Cardiac fibroblast (primary cell): ENCODE data around the gene SRC.

Experiments
- DNase-seq, 2 donors: peaks; one replicate each; pipeline versions ENCODE4 v3.0.0 to v3.0.0-alpha.2; 2010; ENCODE audit warnings: low read depth in 2 of 2
- H3K4me3 ChIP-seq, 2 donors: replicated peaks in 1 of 2; 1 replicate in 1 of 2; 2 replicates in 1 of 2; pipeline ENCODE4 v1.5.1; 2011; ENCODE audit warnings: low read depth in 2 of 2, low read length in 2 of 2, mild to moderate bottlenecking in 2 of 2, moderate library complexity in 1 of 2
- TF ChIP-seq, protein P1 (sequence below): IDR thresholded peaks from one replicate; pipeline ENCODE4 v1.5.1; 2011; ENCODE audit warnings: low read depth, mild to moderate bottlenecking, low read length, inconsistent platforms

The SRC gene

GRCh38 chr20:37401282-37401929, 55.5 kb downstream of the SRC start:
- DNase-seq: no peak
- no peak overlapping the region for H3K4me3 ChIP-seq
- TF ChIP-seq, protein P1, sequence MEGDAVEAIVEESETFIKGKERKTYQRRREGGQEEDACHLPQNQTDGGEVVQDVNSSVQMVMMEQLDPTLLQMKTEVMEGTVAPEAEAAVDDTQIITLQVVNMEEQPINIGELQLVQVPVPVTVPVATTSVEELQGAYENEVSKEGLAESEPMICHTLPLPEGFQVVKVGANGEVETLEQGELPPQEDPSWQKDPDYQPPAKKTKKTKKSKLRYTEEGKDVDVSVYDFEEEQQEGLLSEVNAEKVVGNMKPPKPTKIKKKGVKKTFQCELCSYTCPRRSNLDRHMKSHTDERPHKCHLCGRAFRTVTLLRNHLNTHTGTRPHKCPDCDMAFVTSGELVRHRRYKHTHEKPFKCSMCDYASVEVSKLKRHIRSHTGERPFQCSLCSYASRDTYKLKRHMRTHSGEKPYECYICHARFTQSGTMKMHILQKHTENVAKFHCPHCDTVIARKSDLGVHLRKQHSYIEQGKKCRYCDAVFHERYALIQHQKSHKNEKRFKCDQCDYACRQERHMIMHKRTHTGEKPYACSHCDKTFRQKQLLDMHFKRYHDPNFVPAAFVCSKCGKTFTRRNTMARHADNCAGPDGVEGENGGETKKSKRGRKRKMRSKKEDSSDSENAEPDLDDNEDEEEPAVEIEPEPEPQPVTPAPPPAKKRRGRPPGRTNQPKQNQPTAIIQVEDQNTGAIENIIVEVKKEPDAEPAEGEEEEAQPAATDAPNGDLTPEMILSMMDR: no peak

GRCh38 chr20:37401930-37402675, 56.2 kb downstream of the SRC start:
- no peak overlapping the region for H3K4me3 ChIP-seq
- TF ChIP-seq, protein P1: no peak
- no peak for DNase-seq

- no peak for DNase-seq
- TF ChIP-seq, protein P1: no peak
- H3K4me3 ChIP-seq: no peak overlapping the region
Measured at GRCh38 chr20:37403107-37404033, 57.4 kb downstream of the SRC start.

DNA sequence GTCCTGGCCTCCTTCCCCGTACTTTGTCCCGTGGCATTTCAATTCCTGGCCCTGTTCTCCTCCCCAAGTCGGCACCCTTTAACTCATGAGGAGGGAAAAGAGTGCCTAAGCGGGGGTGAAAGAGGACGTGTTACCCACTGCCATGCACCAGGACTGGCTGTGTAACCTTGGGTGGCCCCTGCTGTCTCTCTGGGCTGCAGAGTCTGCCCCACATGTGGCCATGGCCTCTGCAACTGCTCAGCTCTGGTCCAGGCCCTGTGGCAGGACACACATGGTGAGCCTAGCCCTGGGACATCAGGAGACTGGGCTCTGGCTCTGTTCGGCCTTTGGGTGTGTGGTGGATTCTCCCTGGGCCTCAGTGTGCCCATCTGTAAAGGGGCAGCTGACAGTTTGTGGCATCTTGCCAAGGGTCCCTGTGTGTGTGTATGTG, 58.5 kb downstream of the SRC start:
- TF ChIP-seq, protein P1: no peak

DNA sequence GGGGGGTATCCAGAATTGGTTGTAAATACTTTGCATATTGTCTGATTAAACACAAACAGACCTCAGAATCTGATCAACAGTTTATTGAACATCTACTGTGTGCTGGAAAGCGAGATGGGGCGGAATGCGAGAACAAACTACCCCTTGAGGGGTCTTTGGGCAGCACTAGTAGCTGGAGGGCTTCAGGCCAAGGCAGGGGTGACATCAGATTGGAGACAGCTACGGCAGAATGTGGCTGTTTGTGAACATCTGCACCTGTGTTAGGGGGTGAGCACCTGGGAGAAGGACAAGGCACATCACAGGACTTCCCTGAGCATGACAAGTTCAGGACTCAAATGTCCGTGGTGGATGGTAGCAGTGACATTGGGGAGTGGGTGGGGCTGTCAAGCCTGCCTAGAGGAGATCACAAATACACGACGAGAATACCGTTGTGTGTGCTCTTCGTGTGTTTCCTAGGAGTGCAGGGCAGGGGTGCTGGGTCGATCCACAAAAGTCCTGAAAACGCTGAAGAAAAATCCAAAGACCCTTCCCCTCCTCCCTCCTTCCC, 59.5 kb downstream of the SRC start:
- H3K4me3 ChIP-seq: no peak overlapping the region
- no peak for DNase-seq
- TF ChIP-seq, protein P1: no peak

More for the DNA sequence above, 58.5 kb downstream of the SRC start:
- DNase-seq: no peak
- no peak overlapping the region for H3K4me3 ChIP-seq

GRCh38 chr20:37406010-37406998, 60.4 kb downstream of the SRC start:
- peak overlapping the region; percentile 27 to 32 for H3K4me3 ChIP-seq
- TF ChIP-seq, protein P1: no peak

More at GRCh38 chr20:37406010-37406998, 60.4 kb downstream of the SRC start:
- DNase-seq: peak; percentile 25 to 27
